Non-pigmented ciliary epithelial cell (primary cell): ENCODE data around the gene KRTAP5-2.
"Not testable (repeated sequence)": the region's sequence is repeated elsewhere in the genome, so short reads cannot be mapped to it uniquely, and the experiment has no call there.

Experiments
- DNase-seq: peaks from one replicate; pipeline ENCODE4 v3.0.0-alpha.2; 2010; ENCODE audit warnings: low read depth

KRTAP5-2 gene

GRCh38 chr11:1589996-1590395 lies 8.1 kb downstream of the KRTAP5-2 start:
- DNase-seq: no peak

GRCh38 chr11:1589191-1589963 lies 8.7 kb downstream of the KRTAP5-2 start:
- DNase-seq: not testable (repeated sequence)

DNA sequence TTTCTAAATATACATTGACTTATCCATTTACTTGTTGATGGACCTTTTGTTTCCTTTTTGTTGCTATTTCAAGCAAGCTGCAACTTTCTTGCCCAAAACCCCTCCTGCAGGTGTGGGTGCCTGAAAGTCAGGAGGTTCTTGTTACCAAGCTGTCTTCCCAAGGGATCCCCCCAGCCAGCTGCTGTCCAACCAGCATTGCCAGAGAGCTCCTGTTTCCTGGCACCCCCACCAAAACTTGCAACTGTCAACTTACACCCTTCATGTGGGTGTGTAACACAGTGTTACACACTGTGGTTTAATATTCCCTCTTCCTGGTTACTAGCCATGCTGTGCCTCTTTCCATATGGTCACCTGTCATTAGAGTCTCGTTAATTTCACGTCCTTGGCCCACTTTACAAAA lies 11.4 kb downstream of the KRTAP5-2 start:
- no peak for DNase-seq

GRCh38 chr11:1584661-1585370 lies 13.3 kb downstream of the KRTAP5-2 start, which contains the start of gene KRTAP5-1:
KRTAP5-1 (minus strand) TSS chr11:1585283; CDS start chr11:1585249, 34 bp downstream.
- not testable (repeated sequence) for DNase-seq

- not testable (repeated sequence) for DNase-seq
Measured at GRCh38 chr11:1582909-1583308, 15.2 kb downstream of the KRTAP5-2 start.

DNA sequence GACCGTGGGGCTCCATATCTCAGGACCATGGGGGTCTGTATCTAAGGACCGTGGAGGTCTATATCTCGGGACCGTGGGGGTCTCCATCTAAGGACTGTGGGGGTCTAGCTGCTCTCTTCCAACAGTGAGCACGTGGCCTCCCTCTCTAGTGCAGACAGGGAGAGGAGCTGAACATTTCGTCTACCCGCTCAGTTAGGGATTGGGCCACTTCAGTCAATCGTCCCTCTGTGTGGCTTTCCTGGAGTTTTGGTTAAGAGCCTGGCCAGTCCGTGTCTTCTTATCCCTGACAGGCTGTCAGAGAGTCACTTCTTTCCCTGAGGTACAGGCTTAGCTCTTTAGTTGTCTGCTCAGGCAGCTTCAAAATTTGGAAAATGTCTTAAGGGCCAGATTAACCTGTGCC lies 16.1 kb downstream of the KRTAP5-2 start:
- DNase-seq: no peak

GRCh38 chr11:1576825-1577224 lies 21.3 kb downstream of the KRTAP5-2 start:
- DNase-seq: no peak

GRCh38 chr11:1575756-1576155 lies 22.3 kb downstream of the KRTAP5-2 start:
- not testable (repeated sequence) for DNase-seq

DNA sequence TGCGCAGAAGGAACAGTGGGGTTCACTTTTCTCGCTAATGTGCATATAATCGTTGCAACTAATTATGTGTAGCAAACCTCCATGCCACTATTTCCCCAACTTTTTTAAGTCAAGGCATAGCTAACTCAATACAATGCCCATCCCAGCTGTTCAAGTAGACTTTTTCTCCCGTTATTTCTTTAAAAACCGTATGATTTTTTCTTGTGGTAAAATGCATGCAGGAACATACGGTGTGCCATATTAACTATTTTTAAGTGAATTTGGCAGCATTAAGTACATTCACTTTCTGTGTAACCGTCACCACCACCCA lies 23.2 kb downstream of the KRTAP5-2 start:
- no peak for DNase-seq

DNA sequence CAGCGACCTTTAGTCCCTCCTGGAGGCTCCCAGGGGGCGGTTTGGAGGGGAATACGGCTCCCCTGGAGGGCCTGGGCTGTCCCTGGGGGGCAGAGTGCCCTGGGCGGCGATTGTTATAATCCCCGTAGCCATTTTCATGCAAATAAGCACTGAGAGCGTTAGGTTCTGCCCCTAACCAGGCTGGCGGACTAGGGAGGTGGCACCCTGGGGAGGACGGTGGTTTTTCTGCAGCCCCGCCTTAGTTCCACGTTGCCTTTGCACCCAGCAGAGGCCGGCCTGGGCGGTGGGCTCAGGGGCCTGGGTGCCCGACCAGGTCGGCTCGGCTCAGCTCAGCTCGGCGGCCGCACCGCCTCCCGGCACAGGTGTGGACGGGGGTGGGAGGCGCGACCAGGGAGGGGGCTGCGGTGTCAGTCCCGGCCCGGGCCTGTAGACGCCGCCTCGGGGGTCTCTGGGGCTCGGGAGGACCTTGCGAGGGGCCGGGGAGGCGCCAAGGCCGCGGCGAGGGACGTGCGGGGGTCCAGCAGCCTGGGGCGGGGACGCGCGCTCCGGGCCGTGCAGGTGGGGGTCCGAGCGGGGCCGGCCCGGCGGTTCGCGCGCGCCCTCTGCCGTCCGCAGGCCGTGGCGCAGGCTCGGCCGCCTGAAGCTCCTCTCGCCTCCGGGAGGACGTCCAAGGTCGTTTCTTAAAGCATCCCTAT lies 23.7 kb downstream of the KRTAP5-2 start:
- no peak for DNase-seq

DNA sequence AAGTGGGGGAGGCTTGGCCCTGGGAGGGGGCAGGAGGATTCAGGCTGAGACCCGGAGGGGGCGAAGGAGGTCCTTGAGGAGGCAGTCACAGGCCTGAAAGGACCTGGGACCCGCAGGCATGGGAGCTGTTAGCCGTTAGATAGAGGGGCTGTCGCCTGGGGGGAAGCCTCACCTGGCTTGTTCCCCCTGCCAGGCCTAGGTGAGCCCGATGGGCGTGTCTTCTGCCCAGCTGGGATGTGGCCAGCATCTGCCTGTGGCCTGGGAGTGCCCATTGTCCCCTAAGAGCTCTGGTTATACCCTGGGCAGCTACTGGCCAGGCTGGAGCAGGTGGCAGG lies 24.2 kb downstream of the KRTAP5-2 start:
- no peak for DNase-seq

DNA sequence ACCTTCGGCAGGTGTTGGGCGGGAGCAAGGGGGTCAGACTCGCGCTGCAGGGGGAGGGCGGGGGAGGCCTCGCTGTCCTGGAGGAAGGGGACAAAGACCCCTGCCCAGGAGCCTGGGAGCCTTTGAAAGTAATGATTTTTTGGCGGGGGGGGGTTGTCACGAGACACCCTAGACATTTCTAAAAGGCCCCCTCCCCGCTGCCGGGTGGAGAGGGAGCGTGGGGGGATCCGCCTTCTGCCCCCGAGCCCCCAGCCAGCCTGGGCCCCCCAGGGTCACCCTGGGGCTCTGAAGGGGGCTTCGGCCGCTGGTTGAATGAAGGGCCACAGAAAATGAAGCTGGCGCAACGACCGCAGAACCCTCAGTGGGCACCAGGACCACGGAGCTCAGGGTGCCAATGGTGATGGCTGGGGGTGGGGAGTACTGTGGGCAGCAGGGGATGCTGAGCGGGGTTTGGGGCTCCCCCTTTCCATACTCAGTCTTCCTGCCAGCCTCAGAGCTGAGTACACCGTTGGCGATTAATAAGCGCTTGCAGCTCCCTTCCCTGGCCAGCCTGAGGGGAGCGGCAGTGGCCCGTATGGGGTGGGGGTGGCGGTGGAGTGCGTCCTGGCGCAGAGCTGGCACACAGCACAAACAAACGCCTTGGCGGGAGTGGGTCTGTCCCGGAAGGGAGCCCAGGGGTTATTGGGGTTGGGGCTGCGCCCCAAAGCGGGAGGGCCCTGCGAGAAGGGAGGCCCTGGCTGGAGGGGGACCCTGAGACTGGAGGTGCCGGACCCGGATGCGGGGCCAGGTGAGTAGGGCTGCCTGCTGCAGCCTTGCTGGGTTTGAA lies 24.8 kb downstream of the KRTAP5-2 start:
- no peak for DNase-seq

- peak; percentile 20 for DNase-seq
Measured at GRCh38 chr11:1572197-1573076, 25.7 kb downstream of the KRTAP5-2 start, which contains the start of gene DUSP8. DUSP8 (minus strand) TSS chr11:1572271; CDS start chr11:1565826, 6,445 bp downstream.

- DNase-seq: no peak
Measured at GRCh38 chr11:1571760-1572196, 26.3 kb downstream of the KRTAP5-2 start.

GRCh38 chr11:1570896-1571759 lies 27.0 kb downstream of the KRTAP5-2 start:
- DNase-seq: no peak

- DNase-seq: no peak
Measured at GRCh38 chr11:1570531-1570895, 27.6 kb downstream of the KRTAP5-2 start.

DNA sequence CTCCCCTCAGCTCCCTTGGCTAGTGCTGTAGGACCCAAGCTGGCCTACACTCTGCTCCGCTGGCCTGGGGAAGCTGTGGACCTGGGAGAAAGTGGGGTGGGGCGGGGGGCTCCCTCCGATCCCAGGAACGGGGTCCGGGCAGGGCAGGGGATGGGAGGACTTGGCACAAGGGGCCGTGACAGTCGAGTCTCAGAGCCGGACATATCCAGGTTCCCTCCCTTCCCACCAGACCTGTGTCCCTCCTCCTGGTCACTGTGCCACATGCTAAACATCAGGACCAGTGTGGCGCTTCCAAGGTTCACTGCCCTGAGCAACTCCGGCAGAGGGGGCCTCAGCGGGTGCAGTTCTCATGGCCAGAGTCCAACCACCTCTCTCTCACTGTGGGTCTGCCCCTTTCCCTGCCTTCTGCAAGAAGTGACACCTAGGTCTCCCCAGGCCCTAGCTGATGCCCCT lies 28.1 kb downstream of the KRTAP5-2 start:
- DNase-seq: no peak

DNA sequence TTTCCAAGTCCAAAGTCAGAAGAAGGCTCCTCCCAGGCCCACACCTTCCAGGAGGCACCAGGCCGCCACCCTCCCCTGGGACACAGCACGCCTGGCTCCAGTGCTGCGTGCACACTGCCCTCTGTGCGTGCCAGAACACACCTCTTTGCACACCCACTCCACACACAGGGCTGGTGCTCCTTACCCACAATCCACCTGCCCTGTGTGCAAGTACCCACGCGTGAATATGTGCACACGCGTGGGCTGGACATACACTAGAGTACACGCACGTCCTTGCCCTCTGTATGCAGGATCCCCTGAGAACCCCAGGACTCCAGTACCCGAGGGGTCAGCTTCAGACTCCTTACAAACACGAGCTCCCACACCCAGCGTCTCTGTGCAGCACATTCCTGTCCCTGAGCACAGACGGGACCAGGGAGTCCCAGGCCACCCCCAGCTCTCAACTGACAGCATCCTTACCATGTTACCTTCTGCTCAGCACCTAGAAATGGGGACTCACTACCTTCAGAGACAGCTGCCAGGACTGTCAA lies 28.8 kb downstream of the KRTAP5-2 start:
- DNase-seq: no peak

GRCh38 chr11:1568441-1568911 lies 29.6 kb downstream of the KRTAP5-2 start:
- DNase-seq: no peak

- no peak for DNase-seq
Measured at GRCh38 chr11:1567721-1568100, 30.4 kb downstream of the KRTAP5-2 start.
